Brain pericyte (primary cell): ENCODE measurements around the gene FUT7.
"Not testable (repeated sequence)": the region's sequence is repeated elsewhere in the genome, so short reads cannot be mapped to it uniquely, and the experiment has no call there.

Experiments used
- DNase-seq: peaks from one replicate; pipeline ENCODE4 v3.0.0-alpha.2; 2012; ENCODE audit warnings: low read depth, low spot score

FUT7 gene

DNA sequence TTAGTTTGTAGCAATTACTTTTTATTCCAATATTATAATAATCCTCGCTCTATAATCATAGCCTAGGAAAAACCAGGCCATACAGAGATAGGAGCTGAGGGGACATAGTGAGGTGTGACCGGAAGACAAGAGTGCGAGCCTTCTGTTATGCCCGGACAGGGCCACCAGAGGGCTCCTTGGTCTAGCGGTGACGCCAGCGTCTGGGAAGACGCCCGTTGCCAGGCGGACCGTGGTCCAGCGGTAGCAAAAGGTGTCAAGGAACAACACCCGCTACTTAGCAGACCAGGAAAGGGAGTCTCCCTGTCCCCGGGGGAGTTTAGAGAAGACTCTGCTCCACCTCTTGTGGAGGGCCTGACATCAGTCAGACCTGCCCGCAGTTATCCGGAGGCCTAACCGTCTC is 27.6 kb downstream of the FUT7 start:
- not testable (repeated sequence) for DNase-seq

DNA sequence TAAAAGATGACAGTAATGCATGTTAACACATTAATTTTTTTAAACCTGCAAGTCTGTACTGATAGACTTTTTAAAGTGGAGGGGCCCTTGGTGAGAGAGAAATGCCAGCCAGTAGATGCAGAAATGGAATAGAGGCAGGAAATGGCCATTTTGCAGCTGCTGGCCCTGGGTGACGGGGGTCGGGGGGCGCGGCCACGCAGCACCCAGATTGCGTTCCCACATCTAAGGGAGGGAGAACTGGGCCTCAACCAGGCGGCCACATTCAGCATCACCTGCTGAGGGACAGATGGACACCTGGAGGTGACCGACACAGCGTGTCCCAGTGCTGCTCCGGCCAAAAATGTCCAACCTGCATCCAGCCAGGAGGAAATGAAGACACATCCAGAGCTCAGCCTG is 29.2 kb downstream of the FUT7 start:
- DNase-seq: no peak

- DNase-seq: no peak
Measured at GRCh38 chr9:137001857-137002645, 29.8 kb downstream of the FUT7 start.

GRCh38 chr9:137000177-137000930 is 31.5 kb downstream of the FUT7 start:
- no peak for DNase-seq

GRCh38 chr9:136997830-136998234 is 34.1 kb downstream of the FUT7 start:
- DNase-seq: no peak

GRCh38 chr9:136997371-136997770 is 34.5 kb downstream of the FUT7 start:
- no peak for DNase-seq

DNA sequence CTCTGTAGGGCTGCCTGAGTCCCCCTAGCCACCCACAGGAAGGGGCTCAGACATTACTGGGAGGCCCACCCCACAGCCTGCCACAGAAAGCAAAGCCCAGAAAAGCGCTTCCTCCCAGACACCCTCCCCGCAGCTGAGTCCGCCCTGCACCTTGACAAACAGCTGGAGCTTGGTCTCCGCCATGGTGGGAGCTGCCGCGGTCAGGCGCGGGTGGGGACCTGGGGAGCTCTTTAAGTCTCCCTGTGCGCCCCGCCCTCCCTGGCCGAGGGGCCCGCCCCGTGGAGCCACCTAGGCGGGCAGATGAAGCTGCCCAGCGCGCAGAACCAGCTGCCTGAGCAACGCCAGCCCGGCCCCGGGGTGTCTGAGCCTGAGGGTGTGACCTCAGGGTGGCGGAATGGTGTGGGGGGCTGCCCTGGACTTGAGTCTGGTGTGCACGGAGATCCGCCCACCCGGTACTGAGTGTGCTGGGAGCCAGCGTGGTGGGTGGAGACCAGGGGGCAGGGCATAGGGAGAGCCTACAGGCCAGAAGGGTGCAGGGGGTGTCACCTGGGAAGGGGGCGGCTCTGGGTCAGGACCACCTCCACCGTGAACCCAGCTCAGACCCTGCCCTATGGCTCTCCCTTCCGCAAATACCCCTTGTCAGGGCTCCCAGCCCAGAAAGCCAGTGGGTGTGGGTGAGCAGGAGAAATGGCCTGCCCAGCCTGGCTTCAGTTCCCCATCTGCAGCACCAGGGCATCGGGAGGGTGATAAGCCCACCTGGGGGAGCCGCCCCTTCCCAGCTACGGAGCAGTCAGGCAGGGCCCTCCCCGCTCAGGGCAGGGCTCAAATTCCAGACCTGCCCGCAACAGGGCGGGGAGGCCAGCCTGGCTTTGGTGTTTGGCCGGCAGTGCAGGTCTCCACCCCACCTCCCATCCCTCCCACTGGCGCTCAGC is 35.3 kb downstream of the FUT7 start, which contains the start of gene CLIC3:
TSS of gene CLIC3 (minus strand) at position 208 of the 932 bp plus-strand sequence. CDS start at position 183, 25 bp downstream.
- no peak for DNase-seq

- DNase-seq: no peak
Measured at GRCh38 chr9:136995772-136996311, 36.0 kb downstream of the FUT7 start.

- no peak for DNase-seq
Measured at GRCh38 chr9:136995362-136995761, 36.5 kb downstream of the FUT7 start.

- DNase-seq: no peak
Measured at GRCh38 chr9:136994888-136995230, 37.0 kb downstream of the FUT7 start.

GRCh38 chr9:136994180-136994887 is 37.6 kb downstream of the FUT7 start:
- no peak for DNase-seq

DNA sequence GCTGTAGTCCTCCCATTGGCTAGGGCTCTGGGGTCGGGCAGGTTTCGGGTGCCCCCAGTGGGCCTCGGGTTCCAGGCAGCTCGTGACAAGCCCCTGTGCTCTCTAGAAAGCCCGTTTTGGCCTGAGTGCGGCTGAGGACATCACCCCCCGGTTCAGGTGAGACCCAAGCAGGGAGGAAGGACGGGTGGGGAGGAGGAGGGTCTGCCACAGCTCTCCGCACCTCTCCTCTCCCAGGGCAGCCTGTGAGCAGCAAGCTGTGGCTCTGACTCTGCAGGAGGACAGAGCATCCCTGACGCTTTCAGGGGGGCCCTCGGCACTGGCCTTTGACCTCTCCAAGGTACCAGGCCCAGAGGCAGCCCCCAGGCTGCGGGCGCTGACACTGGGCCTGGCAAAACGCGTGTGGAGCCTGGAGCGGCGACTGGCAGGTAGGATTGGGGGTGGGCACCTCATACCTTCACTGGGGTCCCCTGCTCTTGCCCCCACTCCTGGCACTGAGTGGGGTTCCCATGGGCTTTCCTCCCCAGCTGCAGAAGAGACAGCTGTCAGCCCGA is 39.0 kb downstream of the FUT7 start:
- DNase-seq: no peak

- DNase-seq: no peak
Measured at GRCh38 chr9:136991993-136992818, 39.7 kb downstream of the FUT7 start, which contains the start of gene PAXX. Gene PAXX, plus strand, starts transcription at chr9:136992422. Its CDS starts 22 bp downstream, at chr9:136992444.

DNA sequence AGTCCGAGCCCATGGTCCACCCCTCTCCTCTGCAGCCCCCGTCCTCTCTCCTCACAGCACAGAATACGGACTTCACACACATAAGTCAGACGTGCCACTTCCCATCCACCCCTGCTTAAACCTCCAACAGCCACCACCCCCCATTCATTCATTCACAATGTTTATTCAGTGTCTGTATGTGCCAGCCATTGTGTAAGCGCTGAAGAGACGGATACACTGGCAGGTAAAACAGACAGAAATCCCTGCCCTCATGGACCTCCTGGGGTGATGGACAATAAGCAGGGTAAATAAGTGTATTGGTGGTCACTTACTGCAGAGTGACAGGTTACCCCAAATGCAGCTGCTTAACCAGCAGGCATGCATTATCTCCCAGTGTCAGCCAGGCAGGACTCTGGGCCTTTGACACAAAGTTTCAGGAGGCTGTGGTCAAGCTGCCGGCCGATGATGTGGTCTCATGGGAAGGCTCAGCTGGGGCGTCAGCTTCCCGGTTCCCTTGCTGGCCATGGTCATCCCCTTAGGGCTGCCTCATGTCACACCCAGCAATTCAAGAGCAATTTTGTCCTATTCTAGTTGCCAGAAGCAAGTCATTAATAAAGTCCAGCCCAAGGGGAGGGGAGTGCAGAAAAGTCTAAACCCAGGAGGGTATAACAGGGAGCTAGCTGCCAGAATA is 41.5 kb downstream of the FUT7 start:
- DNase-seq: no peak

DNA sequence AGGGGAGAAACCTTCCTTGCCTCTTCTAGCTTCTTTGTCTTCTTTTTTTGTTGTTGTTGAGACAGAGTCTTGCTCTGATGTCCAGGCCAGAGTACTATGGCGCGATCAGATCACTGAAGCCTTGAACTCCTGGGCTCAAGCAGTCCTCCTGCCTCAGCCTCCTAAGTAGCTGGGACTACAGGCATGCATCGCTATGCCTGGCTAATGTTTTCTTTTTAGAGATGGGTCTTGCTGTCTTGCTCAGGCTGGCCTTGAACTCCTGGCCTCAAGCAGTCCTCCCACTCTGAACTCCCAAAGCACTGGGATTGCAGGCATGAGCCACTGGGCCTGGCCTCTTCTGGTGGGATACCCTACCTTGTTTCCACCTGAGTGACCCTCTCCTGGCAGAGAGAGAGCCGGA is 43.0 kb downstream of the FUT7 start:
- DNase-seq: no peak

DNA sequence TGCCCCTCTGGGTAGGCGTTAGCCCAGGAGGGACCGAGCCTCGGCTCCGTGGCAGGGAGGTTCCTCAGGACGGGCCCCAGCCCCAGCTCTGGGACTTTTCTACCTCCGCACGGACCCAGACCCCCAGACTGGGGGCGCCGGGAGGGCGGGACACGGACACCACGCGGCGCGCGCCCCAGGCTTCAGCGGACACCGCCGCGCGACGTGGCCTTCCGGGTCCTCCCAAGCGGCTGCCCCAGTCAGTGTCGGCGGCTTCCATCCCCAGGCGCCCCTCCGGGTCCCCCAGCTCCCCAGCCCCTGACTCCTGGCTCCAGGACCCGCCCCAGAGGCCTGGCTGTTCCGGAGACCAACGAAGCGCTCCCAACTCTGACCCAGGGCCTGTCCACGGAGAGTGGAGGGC is 46.0 kb downstream of the FUT7 start:
- DNase-seq: no peak

DNA sequence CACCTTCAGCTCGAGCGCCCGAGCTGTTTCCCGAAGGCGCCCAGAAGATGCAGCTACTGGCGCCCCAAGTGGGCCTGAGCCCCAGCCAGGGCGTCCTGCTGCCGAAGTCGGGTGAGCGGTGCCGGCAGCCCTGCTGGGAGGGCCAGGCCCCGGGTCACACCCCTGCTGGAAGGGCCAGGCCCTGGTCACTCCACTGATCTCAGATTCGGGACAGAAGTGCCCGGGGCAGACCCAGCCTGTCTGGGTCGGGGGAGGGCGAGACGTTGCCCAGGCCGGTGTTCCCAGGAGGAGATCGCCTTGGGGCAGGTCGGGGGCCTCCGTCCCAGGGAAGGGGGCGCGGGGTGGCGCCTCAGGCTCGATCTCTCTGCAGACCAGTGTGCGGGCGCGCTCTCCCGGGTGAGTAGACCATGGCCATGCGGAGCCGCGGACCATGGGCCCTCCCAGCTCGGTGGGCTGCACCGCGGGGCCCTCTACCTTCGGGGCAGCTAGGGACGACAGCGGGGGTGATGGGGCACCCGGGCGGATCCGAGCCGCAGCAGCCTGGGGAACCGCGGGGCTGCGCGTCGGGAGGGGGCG is 46.8 kb downstream of the FUT7 start:
- DNase-seq: no peak

- no peak for DNase-seq
Measured at GRCh38 chr9:136984464-136985026, 47.3 kb downstream of the FUT7 start.
